A549 (cell line): ENCODE results near the gene RABEP1.

Experiments used
- CEBPB ChIP-seq, 2 experiments: fragments of >200 bp in 1 of 2; sonication (Bioruptor Twin) in 1 of 2; formaldehyde crosslinking in 1 of 2; IDR thresholded peaks; 2 replicates each; pipeline ENCODE4 v1.6.1; 2012 to 2016
- EP300 ChIP-seq, 2 experiments: fragments of >200 bp; sonication (Bioruptor Twin); formaldehyde crosslinking; IDR thresholded peaks; 2 replicates in 1 of 2; 3 replicates in 1 of 2; pipeline ENCODE4 v1.6.1; 2016 to 2017
- MYC ChIP-seq: IDR thresholded peaks from 2 replicates; pipeline ENCODE4 v1.6.1; 2012; ENCODE audit warnings: mild to moderate bottlenecking, inconsistent platforms, low read length, improper control_type of control experiment, borderline replicate concordance
- RAD21 ChIP-seq, 2 experiments: fragments of >200 bp in 1 of 2; sonication (Bioruptor Twin) in 1 of 2; formaldehyde crosslinking in 1 of 2; IDR thresholded peaks in 1 of 2; conservative IDR thresholded peaks in 1 of 2; 2 replicates in 1 of 2; 3 replicates in 1 of 2; pipeline ENCODE4 v1.6.1; 2012 to 2018; ENCODE audit warnings: inconsistent platforms in 1 of 2
- RFX5 ChIP-seq: fragments of 450-650 bp; IDR thresholded peaks from 2 replicates; pipeline ENCODE4 v1.7.1; 2014; ENCODE audit warnings: antibody characterized with exemption, mild to moderate bottlenecking, moderate library complexity
- RNF2 ChIP-seq: fragments of 200-600 bp; sonication (generic); IDR thresholded peaks from 2 replicates; pipeline ENCODE4 v1.6.1; 2016; ENCODE audit warnings: low read depth, mild to moderate bottlenecking, antibody characterized with exemption, moderate library complexity, borderline replicate concordance
- SMC3 ChIP-seq: fragments of >200 bp; sonication (Bioruptor Twin); formaldehyde crosslinking; IDR thresholded peaks from 3 replicates; pipeline ENCODE4 v1.6.1; 2018; ENCODE audit warnings: inconsistent platforms
- TF ChIP-seq, protein P1 (sequence below): fragments of >200 bp; sonication (Bioruptor Twin); formaldehyde crosslinking; IDR thresholded peaks from 3 replicates; pipeline ENCODE4 v1.5.1; 2016
- TF ChIP-seq, protein P2 (sequence below): fragments of 200-600 bp; sonication (generic); IDR thresholded peaks from 2 replicates; pipeline ENCODE4 v1.6.1; 2016; ENCODE audit warnings: antibody characterized with exemption, mild to moderate bottlenecking, moderate library complexity

DNA sequence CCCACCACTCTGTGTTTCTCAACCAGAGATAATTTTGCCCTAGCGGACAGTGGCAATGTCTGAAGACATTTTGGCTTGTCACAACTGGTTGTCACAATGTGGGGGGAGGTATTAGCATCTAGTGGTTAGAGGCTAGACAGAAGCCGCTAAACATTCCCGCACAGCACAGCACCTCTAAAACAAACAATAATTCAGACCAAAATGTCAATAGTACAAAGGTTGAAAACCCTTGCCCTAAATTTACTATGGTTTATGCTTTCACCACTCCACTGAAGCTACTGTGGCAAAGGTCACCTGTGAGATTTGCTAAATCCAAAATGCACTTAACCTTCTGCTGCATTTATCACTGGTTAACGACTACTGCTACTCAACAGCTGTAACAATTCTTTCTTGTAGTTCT is 123.3 kb downstream of the RABEP1 start:
- TF ChIP-seq, protein P1, sequence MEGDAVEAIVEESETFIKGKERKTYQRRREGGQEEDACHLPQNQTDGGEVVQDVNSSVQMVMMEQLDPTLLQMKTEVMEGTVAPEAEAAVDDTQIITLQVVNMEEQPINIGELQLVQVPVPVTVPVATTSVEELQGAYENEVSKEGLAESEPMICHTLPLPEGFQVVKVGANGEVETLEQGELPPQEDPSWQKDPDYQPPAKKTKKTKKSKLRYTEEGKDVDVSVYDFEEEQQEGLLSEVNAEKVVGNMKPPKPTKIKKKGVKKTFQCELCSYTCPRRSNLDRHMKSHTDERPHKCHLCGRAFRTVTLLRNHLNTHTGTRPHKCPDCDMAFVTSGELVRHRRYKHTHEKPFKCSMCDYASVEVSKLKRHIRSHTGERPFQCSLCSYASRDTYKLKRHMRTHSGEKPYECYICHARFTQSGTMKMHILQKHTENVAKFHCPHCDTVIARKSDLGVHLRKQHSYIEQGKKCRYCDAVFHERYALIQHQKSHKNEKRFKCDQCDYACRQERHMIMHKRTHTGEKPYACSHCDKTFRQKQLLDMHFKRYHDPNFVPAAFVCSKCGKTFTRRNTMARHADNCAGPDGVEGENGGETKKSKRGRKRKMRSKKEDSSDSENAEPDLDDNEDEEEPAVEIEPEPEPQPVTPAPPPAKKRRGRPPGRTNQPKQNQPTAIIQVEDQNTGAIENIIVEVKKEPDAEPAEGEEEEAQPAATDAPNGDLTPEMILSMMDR: no peak
- TF ChIP-seq CEBPB (IDR thresholded peaks at IDR 0.05) (no peak), RFX5 (no peak), RAD21 (conservative IDR thresholded peaks at IDR 0.05 in 1 of 2, IDR thresholded peaks at IDR 0.05 in 1 of 2) (no peak), EP300 (IDR thresholded peaks at IDR 0.05) (no peak), MYC (no peak), SMC3 (no peak), RNF2 (no peak)
- TF ChIP-seq, protein P2, sequence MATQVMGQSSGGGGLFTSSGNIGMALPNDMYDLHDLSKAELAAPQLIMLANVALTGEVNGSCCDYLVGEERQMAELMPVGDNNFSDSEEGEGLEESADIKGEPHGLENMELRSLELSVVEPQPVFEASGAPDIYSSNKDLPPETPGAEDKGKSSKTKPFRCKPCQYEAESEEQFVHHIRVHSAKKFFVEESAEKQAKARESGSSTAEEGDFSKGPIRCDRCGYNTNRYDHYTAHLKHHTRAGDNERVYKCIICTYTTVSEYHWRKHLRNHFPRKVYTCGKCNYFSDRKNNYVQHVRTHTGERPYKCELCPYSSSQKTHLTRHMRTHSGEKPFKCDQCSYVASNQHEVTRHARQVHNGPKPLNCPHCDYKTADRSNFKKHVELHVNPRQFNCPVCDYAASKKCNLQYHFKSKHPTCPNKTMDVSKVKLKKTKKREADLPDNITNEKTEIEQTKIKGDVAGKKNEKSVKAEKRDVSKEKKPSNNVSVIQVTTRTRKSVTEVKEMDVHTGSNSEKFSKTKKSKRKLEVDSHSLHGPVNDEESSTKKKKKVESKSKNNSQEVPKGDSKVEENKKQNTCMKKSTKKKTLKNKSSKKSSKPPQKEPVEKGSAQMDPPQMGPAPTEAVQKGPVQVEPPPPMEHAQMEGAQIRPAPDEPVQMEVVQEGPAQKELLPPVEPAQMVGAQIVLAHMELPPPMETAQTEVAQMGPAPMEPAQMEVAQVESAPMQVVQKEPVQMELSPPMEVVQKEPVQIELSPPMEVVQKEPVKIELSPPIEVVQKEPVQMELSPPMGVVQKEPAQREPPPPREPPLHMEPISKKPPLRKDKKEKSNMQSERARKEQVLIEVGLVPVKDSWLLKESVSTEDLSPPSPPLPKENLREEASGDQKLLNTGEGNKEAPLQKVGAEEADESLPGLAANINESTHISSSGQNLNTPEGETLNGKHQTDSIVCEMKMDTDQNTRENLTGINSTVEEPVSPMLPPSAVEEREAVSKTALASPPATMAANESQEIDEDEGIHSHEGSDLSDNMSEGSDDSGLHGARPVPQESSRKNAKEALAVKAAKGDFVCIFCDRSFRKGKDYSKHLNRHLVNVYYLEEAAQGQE: no peak
